GM23338 (cell line): ENCODE data around the gene HHATL. TPM values are rescaled to one million over a fixed set of nuclear protein-coding genes. Genes with fewer than 3 reads are reported as not detected.

Source experiments
- ATAC-seq: fragments of 200-7000 bp; cut with Tn5 transposase; 3 replicates; pipeline ENCODE4 v1.9.1; 2020
- DNase-seq: peaks from one replicate; pipeline ENCODE4 v3.0.0-alpha.2; 2015; ENCODE audit warnings: low spot score
- H2AFZ ChIP-seq: fragments of 200-600 bp; sonication (generic); 2 replicates; pipeline ENCODE4 v1.8.0; 2016; ENCODE audit warnings: antibody characterized with exemption, mild to moderate bottlenecking, moderate library complexity
- H3F3A ChIP-seq: fragments of 200-600 bp; sonication (generic); replicated peaks from 2 replicates; pipeline ENCODE4 v1.8.0; 2017; ENCODE audit warnings: antibody characterized with exemption, mixed run types, low read depth
- H3K27ac ChIP-seq: fragments of 200-600 bp; sonication (generic); 2 replicates; pipeline ENCODE4 v1.6.1; 2016; ENCODE audit warnings: low read depth
- H3K27me3 ChIP-seq: fragments of 200-600 bp; sonication (generic); 2 replicates; pipeline ENCODE4 v1.8.0; 2016; ENCODE audit warnings: mild to moderate bottlenecking, mixed run types, moderate library complexity; ENCODE audit not compliant: insufficient read depth
- H3K36me3 ChIP-seq: fragments of 200-600 bp; sonication (generic); 2 replicates; pipeline ENCODE4 v1.8.0; 2016; ENCODE audit warnings: mild to moderate bottlenecking; ENCODE audit not compliant: insufficient read depth
- H3K4me1 ChIP-seq: fragments of 200-600 bp; sonication (generic); 2 replicates; pipeline ENCODE4 v1.8.0; 2016; ENCODE audit warnings: mild to moderate bottlenecking, moderate library complexity; ENCODE audit not compliant: insufficient read depth
- H3K4me2 ChIP-seq: fragments of 200-600 bp; sonication (generic); 2 replicates; pipeline ENCODE4 v1.7.1; 2017; ENCODE audit warnings: mixed run types
- H3K4me3 ChIP-seq: fragments of 200-600 bp; sonication (generic); 2 replicates; pipeline ENCODE4 v1.6.1; 2016; ENCODE audit warnings: mixed run types
- H3K79me2 ChIP-seq: fragments of 200-600 bp; sonication (generic); replicated peaks from 2 replicates; pipeline ENCODE4 v1.8.0; 2017; ENCODE audit warnings: mild to moderate bottlenecking; ENCODE audit not compliant: insufficient read depth
- H3K9me2 ChIP-seq: fragments of 200-600 bp; sonication (generic); 2 replicates; pipeline ENCODE4 v1.8.0; 2017; ENCODE audit not compliant: insufficient read depth
- H4K20me1 ChIP-seq: fragments of 200-600 bp; sonication (generic); replicated peaks from 2 replicates; pipeline ENCODE4 v1.8.0; 2017; ENCODE audit warnings: mild to moderate bottlenecking; ENCODE audit not compliant: insufficient read depth
- H3K27ac Mint-ChIP-seq: 2 replicates; pipeline ENCODE4 v1.8.0; 2020; ENCODE audit warnings: inconsistent platforms, mild to moderate bottlenecking, moderate library complexity, mixed read lengths
- H3K27me3 Mint-ChIP-seq: 3 replicates; pipeline ENCODE4 v1.8.0; 2022; ENCODE audit warnings: low read depth, mild to moderate bottlenecking, moderate library complexity, mixed read lengths, inconsistent platforms; ENCODE audit not compliant: insufficient read depth, poor library complexity
- H3K36me3 Mint-ChIP-seq: 3 replicates; pipeline ENCODE4 v1.8.0; 2021; ENCODE audit warnings: low read depth, mild to moderate bottlenecking, inconsistent platforms, moderate library complexity, mixed read lengths
- H3K4me1 Mint-ChIP-seq: 3 replicates; pipeline ENCODE4 v1.8.0; 2020; ENCODE audit warnings: mild to moderate bottlenecking, inconsistent platforms, mixed read lengths
- H3K4me3 Mint-ChIP-seq: 3 replicates; pipeline ENCODE4 v1.8.0; 2021; ENCODE audit warnings: moderate library complexity, mild to moderate bottlenecking, inconsistent platforms, mixed read lengths
- H3K9me3 Mint-ChIP-seq: 3 replicates; pipeline ENCODE4 v1.8.0; 2020; ENCODE audit warnings: moderate library complexity, mild to moderate bottlenecking, inconsistent platforms, mixed read lengths
- JUNB ChIP-seq: IDR thresholded peaks from one replicate; pipeline ENCODE4 v1.6.1; 2016; ENCODE audit warnings: antibody characterized with exemption; ENCODE audit not compliant: unreplicated experiment
- STAT1 ChIP-seq: IDR thresholded peaks from one replicate; pipeline ENCODE4 v1.6.1; 2016; ENCODE audit warnings: antibody characterized with exemption; ENCODE audit not compliant: unreplicated experiment
- ZNF114 ChIP-seq: fragments of 250-450 bp; sonication (Bioruptor Pico); IDR thresholded peaks from 2 replicates; pipeline ENCODE4 v1.5.0; 2020; ENCODE audit warnings: mild to moderate bottlenecking, moderate library complexity
- ZNF331 ChIP-seq: fragments of 250-450 bp; sonication (Bioruptor Pico); IDR thresholded peaks from 2 replicates; pipeline ENCODE4 v1.5.0; 2020; ENCODE audit warnings: low read depth, mild to moderate bottlenecking, moderate library complexity
- polyA plus RNA-seq: library from polyadenylated mRNA; unstranded; fragments of >200 nt; fragmentation: Nextera tagmentation; extraction: Ambion mirVana; gene quantifications from 2 replicates; pipeline ENCODE4 v1.2.1, GENCODE V29; 2016
- total RNA-seq: library from RNA; depleted of rRNA; stranded (reverse); fragments of >200 nt; shearing (Covaris generic); gene quantifications from 2 replicates; pipeline ENCODE4 v1.2.3, GENCODE V29; 2014
- TF ChIP-seq, protein P1 (sequence below): IDR thresholded peaks from 2 replicates; pipeline ENCODE4 v1.6.1; 2016; ENCODE audit warnings: antibody characterized with exemption
- TF ChIP-seq, protein P2 (sequence below): fragments of 250-450 bp; sonication (Bioruptor Pico); IDR thresholded peaks from 2 replicates; pipeline ENCODE4 v1.5.0; 2020; ENCODE audit warnings: mild to moderate bottlenecking, moderate library complexity

Gene HHATL
- total and polyA plus RNA-seq, 2 experiments from 2014 or later = not detected

DNA sequence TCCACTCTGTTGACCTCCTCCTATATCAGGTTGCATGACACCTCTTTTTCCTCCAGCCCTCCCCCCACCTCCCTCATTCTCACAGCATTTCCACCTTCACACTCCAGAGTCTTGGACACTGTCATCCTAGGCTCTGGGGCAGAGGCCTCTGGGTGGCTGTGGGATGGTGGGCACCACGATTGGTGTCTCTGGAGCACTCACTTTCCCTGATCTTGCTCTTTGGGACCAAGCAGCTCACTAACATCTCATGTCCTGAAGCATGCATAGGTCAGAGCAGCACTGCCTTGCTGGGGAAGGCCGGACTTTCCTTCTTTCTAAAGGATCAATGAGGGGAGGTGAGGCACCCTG lies 34.2 kb downstream of the HHATL start:
- Histone ChIP-seq H3K27me3 (no peaks in the 10 kb centered on the region), H3K79me2 (no peaks in the 10 kb centered on the region), H3F3A (no peaks in the 10 kb centered on the region), H3K36me3 (no peaks in the 10 kb centered on the region), H3K9me2 (0 out of 2 replicates have a peak, but pooled peaks cover 9% of the 10 kb centered on the region), H3K4me3 (no peak overlapping the region), H3K4me2 (no peak overlapping the region), H3K4me1 (no peaks in the 10 kb centered on the region), H4K20me1 (no peaks in the 10 kb centered on the region), H3K27ac (no peak overlapping the region), H2AFZ (no peak overlapping the region)
- DNase-seq (no peak), ATAC-seq (no peak)
- no peaks in the 10 kb centered on the region for H3K36me3 Mint-ChIP-seq
- TF ChIP-seq ZNF114 (CRISPR knock-in tag) (no peak), JUNB (no peak), ZNF331 (CRISPR knock-in tag) (no peak), STAT1 (no peak)
- TF ChIP-seq, protein P1, sequence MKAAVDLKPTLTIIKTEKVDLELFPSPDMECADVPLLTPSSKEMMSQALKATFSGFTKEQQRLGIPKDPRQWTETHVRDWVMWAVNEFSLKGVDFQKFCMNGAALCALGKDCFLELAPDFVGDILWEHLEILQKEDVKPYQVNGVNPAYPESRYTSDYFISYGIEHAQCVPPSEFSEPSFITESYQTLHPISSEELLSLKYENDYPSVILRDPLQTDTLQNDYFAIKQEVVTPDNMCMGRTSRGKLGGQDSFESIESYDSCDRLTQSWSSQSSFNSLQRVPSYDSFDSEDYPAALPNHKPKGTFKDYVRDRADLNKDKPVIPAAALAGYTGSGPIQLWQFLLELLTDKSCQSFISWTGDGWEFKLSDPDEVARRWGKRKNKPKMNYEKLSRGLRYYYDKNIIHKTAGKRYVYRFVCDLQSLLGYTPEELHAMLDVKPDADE = no peak
- TF ChIP-seq, protein P2, sequence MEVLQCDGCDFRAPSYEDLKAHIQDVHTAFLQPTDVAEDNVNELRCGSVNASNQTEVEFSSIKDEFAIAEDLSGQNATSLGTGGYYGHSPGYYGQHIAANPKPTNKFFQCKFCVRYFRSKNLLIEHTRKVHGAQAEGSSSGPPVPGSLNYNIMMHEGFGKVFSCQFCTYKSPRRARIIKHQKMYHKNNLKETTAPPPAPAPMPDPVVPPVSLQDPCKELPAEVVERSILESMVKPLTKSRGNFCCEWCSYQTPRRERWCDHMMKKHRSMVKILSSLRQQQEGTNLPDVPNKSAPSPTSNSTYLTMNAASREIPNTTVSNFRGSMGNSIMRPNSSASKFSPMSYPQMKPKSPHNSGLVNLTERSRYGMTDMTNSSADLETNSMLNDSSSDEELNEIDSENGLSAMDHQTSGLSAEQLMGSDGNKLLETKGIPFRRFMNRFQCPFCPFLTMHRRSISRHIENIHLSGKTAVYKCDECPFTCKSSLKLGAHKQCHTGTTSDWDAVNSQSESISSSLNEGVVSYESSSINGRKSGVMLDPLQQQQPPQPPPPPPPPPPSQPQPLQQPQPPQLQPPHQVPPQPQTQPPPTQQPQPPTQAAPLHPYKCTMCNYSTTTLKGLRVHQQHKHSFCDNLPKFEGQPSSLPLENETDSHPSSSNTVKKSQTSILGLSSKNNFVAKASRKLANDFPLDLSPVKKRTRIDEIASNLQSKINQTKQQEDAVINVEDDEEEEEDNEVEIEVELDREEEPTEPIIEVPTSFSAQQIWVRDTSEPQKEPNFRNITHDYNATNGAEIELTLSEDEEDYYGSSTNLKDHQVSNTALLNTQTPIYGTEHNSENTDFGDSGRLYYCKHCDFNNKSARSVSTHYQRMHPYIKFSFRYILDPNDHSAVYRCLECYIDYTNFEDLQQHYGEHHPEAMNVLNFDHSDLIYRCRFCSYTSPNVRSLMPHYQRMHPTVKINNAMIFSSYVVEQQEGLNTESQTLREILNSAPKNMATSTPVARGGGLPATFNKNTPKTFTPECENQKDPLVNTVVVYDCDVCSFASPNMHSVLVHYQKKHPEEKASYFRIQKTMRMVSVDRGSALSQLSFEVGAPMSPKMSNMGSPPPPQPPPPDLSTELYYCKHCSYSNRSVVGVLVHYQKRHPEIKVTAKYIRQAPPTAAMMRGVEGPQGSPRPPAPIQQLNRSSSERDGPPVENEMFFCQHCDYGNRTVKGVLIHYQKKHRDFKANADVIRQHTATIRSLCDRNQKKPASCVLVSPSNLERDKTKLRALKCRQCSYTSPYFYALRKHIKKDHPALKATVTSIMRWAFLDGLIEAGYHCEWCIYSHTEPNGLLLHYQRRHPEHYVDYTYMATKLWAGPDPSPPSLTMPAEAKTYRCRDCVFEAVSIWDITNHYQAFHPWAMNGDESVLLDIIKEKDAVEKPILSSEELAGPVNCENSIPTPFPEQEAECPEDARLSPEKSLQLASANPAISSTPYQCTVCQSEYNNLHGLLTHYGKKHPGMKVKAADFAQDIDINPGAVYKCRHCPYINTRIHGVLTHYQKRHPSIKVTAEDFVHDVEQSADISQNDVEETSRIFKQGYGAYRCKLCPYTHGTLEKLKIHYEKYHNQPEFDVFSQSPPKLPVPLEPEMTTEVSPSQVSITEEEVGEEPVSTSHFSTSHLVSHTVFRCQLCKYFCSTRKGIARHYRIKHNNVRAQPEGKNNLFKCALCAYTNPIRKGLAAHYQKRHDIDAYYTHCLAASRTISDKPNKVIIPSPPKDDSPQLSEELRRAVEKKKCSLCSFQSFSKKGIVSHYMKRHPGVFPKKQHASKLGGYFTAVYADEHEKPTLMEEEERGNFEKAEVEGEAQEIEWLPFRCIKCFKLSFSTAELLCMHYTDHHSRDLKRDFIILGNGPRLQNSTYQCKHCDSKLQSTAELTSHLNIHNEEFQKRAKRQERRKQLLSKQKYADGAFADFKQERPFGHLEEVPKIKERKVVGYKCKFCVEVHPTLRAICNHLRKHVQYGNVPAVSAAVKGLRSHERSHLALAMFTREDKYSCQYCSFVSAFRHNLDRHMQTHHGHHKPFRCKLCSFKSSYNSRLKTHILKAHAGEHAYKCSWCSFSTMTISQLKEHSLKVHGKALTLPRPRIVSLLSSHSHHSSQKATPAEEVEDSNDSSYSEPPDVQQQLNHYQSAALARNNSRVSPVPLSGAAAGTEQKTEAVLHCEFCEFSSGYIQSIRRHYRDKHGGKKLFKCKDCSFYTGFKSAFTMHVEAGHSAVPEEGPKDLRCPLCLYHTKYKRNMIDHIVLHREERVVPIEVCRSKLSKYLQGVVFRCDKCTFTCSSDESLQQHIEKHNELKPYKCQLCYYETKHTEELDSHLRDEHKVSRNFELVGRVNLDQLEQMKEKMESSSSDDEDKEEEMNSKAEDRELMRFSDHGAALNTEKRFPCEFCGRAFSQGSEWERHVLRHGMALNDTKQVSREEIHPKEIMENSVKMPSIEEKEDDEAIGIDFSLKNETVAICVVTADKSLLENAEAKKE (CRISPR knock-in tag) = no peak
- no peak overlapping the region for H3K4me3 Mint-ChIP-seq
- H3K9me3 Mint-ChIP-seq = 0 out of 3 replicates have a peak, but pooled peaks cover 6% of the 10 kb centered on the region
- H3K27me3 Mint-ChIP-seq = no peaks in the 10 kb centered on the region
- peaks cover 9% of the 10 kb centered on the region; the same call in 2 of the 3 replicates for H3K4me1 Mint-ChIP-seq
- H3K27ac Mint-ChIP-seq = no peak overlapping the region
